D721Med (cell line): ENCODE data around the gene SRY.
"Not testable (repeated sequence)": the region's sequence is repeated elsewhere in the genome, so short reads cannot be mapped to it uniquely, and the experiment has no call there.

Experiments
- DNase-seq: peaks from one replicate; pipeline ENCODE4 v3.0.0; 2011; ENCODE audit warnings: low spot score; ENCODE audit not compliant: insufficient read length
- FAIRE-seq: peaks from 2 replicates; lab custom pipeline; 2011; peaks lifted over from hg19 to GRCh38; lab: Jason Lieb, UNC
- TF ChIP-seq, protein P1 (sequence below): IDR thresholded peaks from 2 replicates; pipeline ENCODE4 v1.5.1; 2012; ENCODE audit warnings: mild to moderate bottlenecking, control low read depth; ENCODE audit not compliant: insufficient read depth; ENCODE audit errors: missing control alignments

Gene SRY

GRCh38 chrY:2787600-2787999, at the start of gene SRY:
SRY (minus strand) TSS chrY:2787682; CDS start chrY:2787603, 79 bp downstream.
- TF ChIP-seq, protein P1, sequence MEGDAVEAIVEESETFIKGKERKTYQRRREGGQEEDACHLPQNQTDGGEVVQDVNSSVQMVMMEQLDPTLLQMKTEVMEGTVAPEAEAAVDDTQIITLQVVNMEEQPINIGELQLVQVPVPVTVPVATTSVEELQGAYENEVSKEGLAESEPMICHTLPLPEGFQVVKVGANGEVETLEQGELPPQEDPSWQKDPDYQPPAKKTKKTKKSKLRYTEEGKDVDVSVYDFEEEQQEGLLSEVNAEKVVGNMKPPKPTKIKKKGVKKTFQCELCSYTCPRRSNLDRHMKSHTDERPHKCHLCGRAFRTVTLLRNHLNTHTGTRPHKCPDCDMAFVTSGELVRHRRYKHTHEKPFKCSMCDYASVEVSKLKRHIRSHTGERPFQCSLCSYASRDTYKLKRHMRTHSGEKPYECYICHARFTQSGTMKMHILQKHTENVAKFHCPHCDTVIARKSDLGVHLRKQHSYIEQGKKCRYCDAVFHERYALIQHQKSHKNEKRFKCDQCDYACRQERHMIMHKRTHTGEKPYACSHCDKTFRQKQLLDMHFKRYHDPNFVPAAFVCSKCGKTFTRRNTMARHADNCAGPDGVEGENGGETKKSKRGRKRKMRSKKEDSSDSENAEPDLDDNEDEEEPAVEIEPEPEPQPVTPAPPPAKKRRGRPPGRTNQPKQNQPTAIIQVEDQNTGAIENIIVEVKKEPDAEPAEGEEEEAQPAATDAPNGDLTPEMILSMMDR: no peak
- DNase-seq (no peak), FAIRE-seq (no peak)

- FAIRE-seq: no peak
- no peak for DNase-seq
- TF ChIP-seq, protein P1: no peak
These were observed 49.6 kb upstream of the SRY start for GRCh38 chrY:2837078-2837477.

DNA sequence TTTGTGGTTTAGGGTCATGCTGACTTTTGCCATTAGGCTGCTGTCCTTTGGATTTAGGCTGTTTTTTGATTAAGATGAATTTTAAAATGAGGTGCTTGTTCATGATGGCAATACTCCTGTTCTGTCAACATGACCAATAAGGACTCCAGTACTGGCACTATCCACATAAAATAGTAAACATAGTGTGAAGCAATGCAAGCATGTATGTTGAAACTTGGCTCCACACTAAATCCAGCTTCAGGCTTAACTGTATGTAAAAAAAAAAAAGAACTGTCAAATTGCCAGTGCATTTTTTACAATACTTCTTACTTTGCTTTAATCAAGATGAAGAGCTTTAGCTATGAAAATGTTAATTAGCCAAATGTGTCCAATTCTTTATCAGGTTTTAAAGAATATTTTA, 47.7 kb upstream of the SRY start:
- FAIRE-seq (no peak), DNase-seq (no peak)
- TF ChIP-seq, protein P1: no peak

- FAIRE-seq: no peak
- TF ChIP-seq, protein P1: no peak
- DNase-seq: no peak
These were observed 41.0 kb upstream of the SRY start for GRCh38 chrY:2828497-2828896.

- FAIRE-seq: no peak
- TF ChIP-seq, protein P1: no peak
- no peak for DNase-seq
These were observed 37.0 kb upstream of the SRY start for GRCh38 chrY:2824471-2824870.

DNA sequence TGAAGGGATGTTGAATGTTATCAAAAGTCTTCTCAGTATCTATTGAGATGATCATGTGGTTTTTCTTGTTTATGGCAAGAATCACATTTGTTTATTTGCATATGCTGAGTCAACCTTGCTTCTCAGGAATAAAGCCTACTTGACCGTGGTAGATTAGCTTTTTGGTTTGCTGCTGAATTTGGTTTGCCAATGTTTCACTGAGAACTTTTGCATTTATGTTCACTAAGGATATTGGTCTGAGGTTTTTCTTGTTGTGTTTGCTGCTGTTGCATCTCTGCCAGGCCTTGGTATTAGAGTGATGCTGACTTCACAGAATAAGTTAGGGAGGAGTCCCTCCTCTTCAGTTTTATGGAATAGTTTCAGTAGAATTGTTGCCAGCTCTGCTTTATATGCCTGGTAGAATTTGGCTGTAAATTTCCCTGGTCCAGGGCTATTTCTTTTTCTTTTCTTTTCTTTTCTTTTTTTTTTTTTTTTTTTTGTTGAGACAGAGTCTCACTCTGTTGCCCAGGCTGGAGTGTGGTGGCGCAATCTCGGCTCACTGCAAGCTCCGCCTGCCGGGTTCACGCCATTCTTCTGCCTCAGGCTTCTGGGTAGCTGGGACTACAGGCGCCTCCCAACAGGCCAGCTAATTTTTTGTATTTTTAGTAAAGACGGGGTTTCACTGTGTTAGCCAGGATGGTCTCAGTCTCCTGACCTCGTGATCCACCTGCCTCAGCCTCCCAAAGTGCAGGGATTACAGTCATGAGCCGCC, 29.8 kb upstream of the SRY start:
- not testable (repeated sequence) for FAIRE-seq, DNase-seq

GRCh38 chrY:2800246-2800645, 12.8 kb upstream of the SRY start:
- TF ChIP-seq, protein P1: peak; percentile 30
- DNase-seq (no peak), FAIRE-seq (no peak)
